NCI-H2107 treated with DMSO at 0.1 percent for 48 hours (cell line): ENCODE measurements around the gene PGAM2.

Experiments
- DNase-seq: peaks from one replicate; lab custom pipeline; 2025; ENCODE audit not compliant: unreplicated experiment; lab: John Stamatoyannopoulos, UW

Gene PGAM2

GRCh38 chr7:44103923-44104859 is 38.8 kb upstream of the PGAM2 start, which contains the start of gene AEBP1:
TSS of gene AEBP1 (plus strand) at chr7:44104345. CDS start at chr7:44104666, 321 bp downstream.
- no peak for DNase-seq

- no peak for DNase-seq
Measured at GRCh38 chr7:44103566-44103922, 38.2 kb upstream of the PGAM2 start.

- no peak for DNase-seq
Measured at GRCh38 chr7:44102846-44103565, 37.6 kb upstream of the PGAM2 start.

- no peak for DNase-seq
Measured at GRCh38 chr7:44101966-44102845, 36.8 kb upstream of the PGAM2 start.

GRCh38 chr7:44101303-44101965 is 36.1 kb upstream of the PGAM2 start:
- DNase-seq, result no peak

GRCh38 chr7:44100458-44101302 is 35.3 kb upstream of the PGAM2 start:
- no peak for DNase-seq

DNA sequence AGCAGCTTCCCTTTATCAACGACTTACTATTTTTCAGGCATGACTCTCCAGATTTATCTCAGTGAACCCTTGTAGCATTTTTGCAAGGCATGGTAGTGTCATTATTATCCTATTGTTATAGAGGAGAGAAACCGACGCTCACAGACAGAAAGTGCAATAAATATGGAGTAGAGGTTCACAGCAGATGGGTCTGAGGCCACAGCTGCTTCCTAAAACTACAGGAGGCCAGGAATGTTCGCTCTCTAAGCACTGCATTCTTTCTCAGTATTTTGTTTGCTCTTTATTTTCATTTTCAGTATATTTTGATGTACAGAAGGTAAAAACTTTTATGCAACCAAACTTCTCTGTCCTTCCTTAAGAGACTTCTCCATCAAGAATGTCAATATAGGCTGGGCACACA is 34.3 kb upstream of the PGAM2 start:
- no peak for DNase-seq

GRCh38 chr7:44098092-44099068 is 33.0 kb upstream of the PGAM2 start:
- DNase-seq, result no peak

GRCh38 chr7:44097064-44097932 is 31.9 kb upstream of the PGAM2 start:
- DNase-seq, result no peak

DNA sequence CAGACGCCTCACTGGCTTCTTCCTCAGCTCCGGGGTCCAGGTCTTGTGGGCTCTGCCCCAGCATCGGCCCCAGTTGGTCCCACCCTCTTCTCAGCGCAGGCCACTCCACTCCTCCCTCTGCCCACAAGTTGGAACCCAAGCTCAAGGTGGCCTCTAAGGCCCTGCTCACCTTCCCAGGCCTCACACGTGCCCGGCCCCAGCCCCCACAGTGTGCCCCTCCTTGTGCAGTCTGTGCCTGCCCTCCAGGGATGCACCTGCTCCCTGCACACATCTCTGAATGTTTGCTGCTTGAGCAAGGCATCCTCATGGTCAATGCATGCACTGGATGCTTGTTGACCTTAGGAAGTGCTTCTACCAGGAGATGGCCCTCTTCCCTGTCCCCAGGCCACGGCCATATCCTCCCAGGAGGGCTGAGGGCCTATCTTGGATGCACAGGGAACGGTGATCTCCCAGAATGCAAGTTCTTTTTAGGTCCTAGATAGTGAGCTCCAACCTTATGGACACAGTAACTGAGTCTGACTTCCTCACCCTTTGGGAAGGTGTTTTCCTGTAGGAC is 31.0 kb upstream of the PGAM2 start:
- DNase-seq, result no peak

DNA sequence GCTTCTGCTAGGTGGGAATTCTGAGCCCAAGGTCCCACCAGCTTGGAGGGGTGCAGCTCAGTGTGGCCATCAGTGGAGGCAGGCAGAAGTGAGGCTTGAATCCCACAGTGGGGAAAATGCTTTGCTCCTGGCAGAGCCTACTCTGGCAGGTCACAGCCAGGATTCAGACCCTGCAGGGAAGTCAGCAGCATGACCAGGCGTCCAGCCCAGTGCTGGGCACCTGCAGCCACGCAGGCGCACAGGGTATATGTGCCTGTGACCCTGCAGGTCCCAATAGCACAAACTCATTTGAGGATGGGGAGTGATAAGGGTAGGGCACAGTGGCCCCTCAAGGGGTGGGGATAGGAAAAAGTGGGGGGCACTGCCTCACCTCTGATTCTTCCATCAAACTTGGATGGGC is 30.4 kb upstream of the PGAM2 start:
- DNase-seq, result no peak

DNA sequence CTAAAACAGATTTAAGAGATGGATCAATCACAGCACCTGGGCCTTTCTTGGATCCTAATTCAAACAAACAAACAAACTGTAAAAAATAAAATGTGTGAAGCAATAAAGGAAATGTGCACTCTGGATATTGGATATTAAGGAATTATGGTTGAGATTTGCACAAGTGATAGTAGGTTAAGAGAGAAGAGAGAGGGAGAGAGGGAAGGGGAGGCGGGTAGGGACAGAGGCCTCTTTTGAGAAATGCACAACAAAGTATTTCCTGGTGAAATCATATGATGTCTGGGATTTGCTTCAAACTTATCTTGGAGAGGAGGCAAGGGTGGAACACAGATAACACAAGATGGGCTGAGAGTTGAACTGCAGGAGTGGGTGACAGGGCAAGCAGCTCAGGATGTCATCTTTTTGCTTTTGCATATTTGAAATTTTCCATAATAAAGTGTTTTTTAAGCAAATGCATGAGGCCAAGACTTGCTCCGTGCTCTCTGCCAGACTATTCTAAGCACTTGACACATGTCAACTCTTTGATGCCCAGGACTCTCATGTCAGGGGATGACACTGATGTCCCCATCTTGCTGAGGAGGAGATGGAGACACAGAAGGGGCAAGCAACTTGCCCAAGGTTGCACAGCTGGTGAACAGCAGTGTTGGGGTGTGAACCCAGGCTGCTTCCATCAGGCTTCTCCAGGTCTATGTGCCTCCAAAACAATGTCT is 29.7 kb upstream of the PGAM2 start:
- DNase-seq, result no peak

- DNase-seq, result no peak
Measured at GRCh38 chr7:44094365-44094764, 29.0 kb upstream of the PGAM2 start.

DNA sequence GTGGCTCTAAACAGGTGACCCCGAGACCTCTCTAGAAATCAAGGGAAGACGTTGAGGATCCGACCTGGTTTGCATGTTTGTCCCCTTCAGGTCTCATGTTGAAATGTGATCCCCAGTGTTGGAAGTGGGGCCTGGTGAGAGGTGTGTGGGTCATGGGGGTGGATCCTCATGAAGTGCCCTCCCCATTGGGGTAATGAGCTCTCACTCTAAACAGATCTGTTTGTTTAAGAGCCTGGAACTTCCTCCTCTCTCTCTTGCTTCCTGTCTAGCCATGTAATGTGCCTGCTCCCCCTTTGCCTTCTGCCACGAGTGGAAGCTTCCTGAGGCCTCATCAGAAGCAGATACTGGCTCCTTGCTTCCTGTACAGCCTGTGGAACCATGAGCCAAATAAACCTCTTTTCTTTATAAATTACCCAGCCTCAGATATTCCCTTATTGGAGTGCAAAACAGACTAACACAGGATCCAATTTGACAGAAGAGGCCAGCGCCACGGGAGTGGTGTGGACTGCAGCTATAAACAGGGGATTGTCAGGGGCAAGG is 27.8 kb upstream of the PGAM2 start:
- DNase-seq, result no peak

DNA sequence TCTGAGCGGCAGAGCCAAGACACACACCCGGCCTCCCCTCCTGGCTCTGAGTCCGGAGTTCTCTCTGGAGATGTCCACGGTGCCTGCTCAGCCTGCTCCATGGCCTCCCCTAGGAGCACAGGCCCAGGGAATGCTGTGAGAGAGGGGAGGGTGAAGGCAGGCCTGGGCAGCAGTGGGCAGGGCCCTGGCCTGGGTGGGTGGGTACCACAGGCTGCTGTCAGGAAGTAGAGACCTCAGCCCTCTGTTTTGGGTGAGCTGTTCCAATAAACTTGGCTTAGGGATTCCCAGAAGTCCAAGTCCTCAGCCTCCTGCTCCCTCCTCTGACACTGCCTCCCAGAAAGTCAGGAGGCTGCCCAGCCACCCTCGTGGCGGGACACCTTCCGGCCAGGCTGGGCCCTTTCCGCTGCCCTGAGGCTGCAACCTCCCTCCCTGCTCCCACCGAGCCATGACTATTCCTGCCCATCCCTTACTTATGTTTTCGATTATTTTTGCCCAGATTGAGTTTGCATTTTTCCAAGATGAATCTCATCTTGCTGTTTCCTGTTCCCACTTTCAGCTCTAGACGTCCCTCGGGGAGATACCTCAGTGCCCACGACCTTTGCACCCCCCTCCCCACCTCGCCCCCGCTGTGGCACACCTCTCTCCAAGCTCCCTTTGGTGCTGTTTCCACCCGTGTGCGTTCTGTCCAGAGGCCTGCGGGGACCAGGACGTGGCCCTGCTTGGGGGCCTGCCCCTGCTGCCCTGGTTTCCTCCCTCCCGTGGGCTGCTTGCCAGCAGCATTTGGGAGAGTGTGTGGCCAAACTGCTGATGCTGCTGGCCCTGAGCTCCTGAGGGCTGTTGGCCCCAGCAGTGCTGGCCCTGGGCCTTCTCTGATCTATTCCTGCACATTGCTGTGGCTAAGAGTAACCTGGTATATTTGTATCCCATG is 22.8 kb upstream of the PGAM2 start:
- DNase-seq, result no peak
